ENCODE results near the gene SLA2.
"Not testable (repeated sequence)": the region's sequence is repeated elsewhere in the genome, so short reads cannot be mapped to it uniquely, and the experiment has no call there.

The SLA2 gene

GRCh38 chr20:36565520-36565919 is 80.5 kb downstream of the SLA2 start:
- WGBS, 2 experiments: 92 to 94% methylated on average over 3 of the region's 3 CpGs
- Histone ChIP-seq H3K4me3 (ENCODE audit: insufficient read depth, low read depth, low read length) (no peak overlapping the region), H3K27me3 (ENCODE audit: control insufficient read depth, insufficient read depth, low read length, poor library complexity, severe bottlenecking) (no peaks in the 10 kb centered on the region), H3K4me1 (ENCODE audit: control insufficient read depth, insufficient read depth, low read length) (peaks cover 6% of the 10 kb centered on the region), H3K27ac (ENCODE audit: insufficient read depth, low read depth, low read length, poor library complexity, severe bottlenecking) (no peak overlapping the region), H3K36me3 (ENCODE audit: control insufficient read depth, insufficient read depth, low read length) (no peaks in the 10 kb centered on the region), H3K9me3 (ENCODE audit: control insufficient read depth, low read length) (no peaks in the 10 kb centered on the region)

GRCh38 chr20:36564726-36565121 is 81.3 kb downstream of the SLA2 start:
- WGBS, 2 experiments: 90 to 95% methylated on average over 6 of the region's 6 CpGs
- not testable (repeated sequence) for H3K27ac ChIP-seq (ENCODE audit: insufficient read depth, low read depth, low read length, poor library complexity, severe bottlenecking); H3K4me3 ChIP-seq (ENCODE audit: insufficient read depth, low read depth, low read length); H3K27me3 ChIP-seq (ENCODE audit: control insufficient read depth, insufficient read depth, low read length, poor library complexity, severe bottlenecking); H3K36me3 ChIP-seq (ENCODE audit: control insufficient read depth, insufficient read depth, low read length); H3K4me1 ChIP-seq (ENCODE audit: control insufficient read depth, insufficient read depth, low read length); H3K9me3 ChIP-seq (ENCODE audit: control insufficient read depth, low read length)

- not testable (repeated sequence) for H3K27ac ChIP-seq (ENCODE audit: insufficient read depth, low read depth, low read length, poor library complexity, severe bottlenecking); H3K9me3 ChIP-seq (ENCODE audit: control insufficient read depth, low read length); H3K27me3 ChIP-seq (ENCODE audit: control insufficient read depth, insufficient read depth, low read length, poor library complexity, severe bottlenecking); H3K4me3 ChIP-seq (ENCODE audit: insufficient read depth, low read depth, low read length); H3K36me3 ChIP-seq (ENCODE audit: control insufficient read depth, insufficient read depth, low read length); H3K4me1 ChIP-seq (ENCODE audit: control insufficient read depth, insufficient read depth, low read length)
- 87 to 95% methylated on average over 13 of the region's 13 CpGs for WGBS, 2 experiments
These were observed 81.8 kb downstream of the SLA2 start for GRCh38 chr20:36564078-36564725.

GRCh38 chr20:36563374-36563773 is 82.6 kb downstream of the SLA2 start:
- peaks cover 6% of the 10 kb centered on the region for H3K4me1 ChIP-seq (ENCODE audit: control insufficient read depth, insufficient read depth, low read length)
- H3K4me3 ChIP-seq (ENCODE audit: insufficient read depth, low read depth, low read length): no peak overlapping the region
- no peaks in the 10 kb centered on the region for H3K9me3 ChIP-seq (ENCODE audit: control insufficient read depth, low read length)
- no peak overlapping the region for H3K27ac ChIP-seq (ENCODE audit: insufficient read depth, low read depth, low read length, poor library complexity, severe bottlenecking)
- 89 to 100% methylated on average over 1 of the region's 1 CpG for WGBS, 2 experiments
- no peaks in the 10 kb centered on the region for H3K36me3 ChIP-seq (ENCODE audit: control insufficient read depth, insufficient read depth, low read length)
- H3K27me3 ChIP-seq (ENCODE audit: control insufficient read depth, insufficient read depth, low read length, poor library complexity, severe bottlenecking): no peaks in the 10 kb centered on the region

- Histone ChIP-seq H3K4me3 (ENCODE audit: insufficient read depth, low read depth, low read length) (no peak overlapping the region), H3K9me3 (ENCODE audit: control insufficient read depth, low read length) (no peaks in the 10 kb centered on the region), H3K36me3 (ENCODE audit: control insufficient read depth, insufficient read depth, low read length) (no peaks in the 10 kb centered on the region), H3K27ac (ENCODE audit: insufficient read depth, low read depth, low read length, poor library complexity, severe bottlenecking) (no peak overlapping the region), H3K4me1 (ENCODE audit: control insufficient read depth, insufficient read depth, low read length) (peaks cover 6% of the 10 kb centered on the region), H3K27me3 (ENCODE audit: control insufficient read depth, insufficient read depth, low read length, poor library complexity, severe bottlenecking) (no peaks in the 10 kb centered on the region)
- 3 to 9% methylated on average over 2 of the region's 2 CpGs for WGBS, 2 experiments
These were observed 83.3 kb downstream of the SLA2 start for GRCh38 chr20:36562724-36563123.
